Measurements from ENCODE around the gene ILDR1. TPM values are rescaled to one million over a fixed set of nuclear protein-coding genes. Genes with fewer than 3 reads are reported as not detected.

The ILDR1 gene
- total and polyA plus RNA-seq, 10 of the 15 experiments (the other 5 are each of a cell fraction or from before 2014, with no cell fraction given) = 1.3 to 12.0 (median 7.0) TPM

DNA sequence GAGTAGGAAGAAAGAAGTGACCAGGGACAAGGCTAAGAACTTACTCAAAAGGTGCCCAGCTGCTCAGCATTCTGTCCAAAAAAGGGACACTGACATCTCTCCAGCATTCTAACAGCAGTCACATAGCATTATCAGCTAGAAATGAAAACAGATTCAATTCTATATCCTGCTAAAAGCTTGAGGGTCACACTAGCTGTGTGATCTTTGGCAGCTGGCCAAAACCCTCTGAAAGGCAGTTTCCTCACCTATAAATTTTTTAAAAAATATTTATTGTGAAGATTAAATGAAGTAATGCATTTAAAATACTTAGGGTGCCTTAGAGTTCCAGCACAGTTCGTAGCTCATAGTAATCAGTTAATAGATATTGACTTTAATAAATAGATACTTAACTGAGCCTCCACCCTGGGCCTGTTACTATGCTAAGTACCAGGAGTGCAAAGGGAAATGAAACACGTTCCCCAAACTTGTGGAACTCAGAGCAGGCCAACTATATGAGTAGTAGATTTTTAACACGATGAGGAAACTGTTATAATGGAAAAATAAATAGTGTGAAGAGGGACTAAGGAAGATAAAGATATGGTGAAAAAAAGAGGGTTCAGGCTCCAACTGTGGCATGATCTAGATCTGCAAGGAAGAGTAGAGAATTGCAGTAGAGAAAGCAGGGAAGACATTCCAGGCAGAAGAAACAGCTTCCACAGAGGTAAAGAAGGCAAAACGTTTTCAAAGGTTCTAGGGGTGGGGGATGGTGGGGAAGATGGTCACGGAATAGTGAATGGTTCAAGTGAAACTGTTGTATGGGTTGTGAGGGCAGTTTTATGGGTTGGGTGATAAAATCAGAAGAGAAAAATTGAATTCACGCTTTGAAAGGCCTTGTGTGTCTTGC, 44.5 kb upstream of the ILDR1 start:
- Histone ChIP-seq H3K27me3 (replicated peaks in 1 of 2; ENCODE audit: control insufficient read depth in 2 of 2, insufficient read depth in 2 of 2, low read length in 1 of 2) (no peaks in the 10 kb centered on the region), H3K4me2 (ENCODE audit: control insufficient read depth, insufficient read depth) (peak overlapping the region; percentile 80), H4K20me1 (ENCODE audit: control insufficient read depth, insufficient read depth) (no peaks in the 10 kb centered on the region; the same call in 1 of the 2 replicates), H3K4me1 (ENCODE audit: control insufficient read depth, insufficient read depth, low read length) (peaks cover 57% of the 10 kb centered on the region), H3K27ac (ENCODE audit: control insufficient read depth, insufficient read depth) (peak overlapping the region; percentile 66), H2AFZ (ENCODE audit: control insufficient read depth, low read depth, low read length) (no peak overlapping the region), H3K9me3 (replicated peaks; ENCODE audit: control insufficient read depth, insufficient read depth, low read length) (no peaks in the 10 kb centered on the region; the same call in 2 of the 3 replicates), H3K79me2 (ENCODE audit: control insufficient read depth, insufficient read depth, low read length) (peaks cover 93% of the 10 kb centered on the region), H3K9ac (ENCODE audit: control insufficient read depth, insufficient read depth, low read length) (peak overlapping the region; percentile 9; the same call in 1 of the 2 replicates), H3K4me3 (peak overlapping the region; percentile 52), H3K36me3 (ENCODE audit: control insufficient read depth in 2 of 2, insufficient read depth in 2 of 2, low read length in 1 of 2) (peaks cover 0 to 3% of the 10 kb centered on the region in 2 experiments; a peak in 1 of 4 replicates)
- intact Hi-C loops (cut with micrococcal nuclease; ENCODE audit: unreplicated experiment) = no loop called here
- RAD21 ChIA-PET (ENCODE audit: unreplicated experiment) = interaction anchor here (0.9 to 7.1 kb wide), 19 partner anchors 9 to 255 kb away, joined by 3 to 138 read pairs (median 12); partner anchors contain the start of genes CD86 and ILDR1
- FAIRE-seq (no peak), ATAC-seq (peak; percentile 35), DNase-seq (ENCODE audit: low read depth, low spot score) (no peak)
- TF ChIP-seq, protein P1, sequence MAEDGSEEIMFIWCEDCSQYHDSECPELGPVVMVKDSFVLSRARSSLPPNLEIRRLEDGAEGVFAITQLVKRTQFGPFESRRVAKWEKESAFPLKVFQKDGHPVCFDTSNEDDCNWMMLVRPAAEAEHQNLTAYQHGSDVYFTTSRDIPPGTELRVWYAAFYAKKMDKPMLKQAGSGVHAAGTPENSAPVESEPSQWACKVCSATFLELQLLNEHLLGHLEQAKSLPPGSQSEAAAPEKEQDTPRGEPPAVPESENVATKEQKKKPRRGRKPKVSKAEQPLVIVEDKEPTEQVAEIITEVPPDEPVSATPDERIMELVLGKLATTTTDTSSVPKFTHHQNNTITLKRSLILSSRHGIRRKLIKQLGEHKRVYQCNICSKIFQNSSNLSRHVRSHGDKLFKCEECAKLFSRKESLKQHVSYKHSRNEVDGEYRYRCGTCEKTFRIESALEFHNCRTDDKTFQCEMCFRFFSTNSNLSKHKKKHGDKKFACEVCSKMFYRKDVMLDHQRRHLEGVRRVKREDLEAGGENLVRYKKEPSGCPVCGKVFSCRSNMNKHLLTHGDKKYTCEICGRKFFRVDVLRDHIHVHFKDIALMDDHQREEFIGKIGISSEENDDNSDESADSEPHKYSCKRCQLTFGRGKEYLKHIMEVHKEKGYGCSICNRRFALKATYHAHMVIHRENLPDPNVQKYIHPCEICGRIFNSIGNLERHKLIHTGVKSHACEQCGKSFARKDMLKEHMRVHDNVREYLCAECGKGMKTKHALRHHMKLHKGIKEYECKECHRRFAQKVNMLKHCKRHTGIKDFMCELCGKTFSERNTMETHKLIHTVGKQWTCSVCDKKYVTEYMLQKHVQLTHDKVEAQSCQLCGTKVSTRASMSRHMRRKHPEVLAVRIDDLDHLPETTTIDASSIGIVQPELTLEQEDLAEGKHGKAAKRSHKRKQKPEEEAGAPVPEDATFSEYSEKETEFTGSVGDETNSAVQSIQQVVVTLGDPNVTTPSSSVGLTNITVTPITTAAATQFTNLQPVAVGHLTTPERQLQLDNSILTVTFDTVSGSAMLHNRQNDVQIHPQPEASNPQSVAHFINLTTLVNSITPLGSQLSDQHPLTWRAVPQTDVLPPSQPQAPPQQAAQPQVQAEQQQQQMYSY (CRISPR knock-in tag; IDR thresholded peaks at IDR 0.05) = 0 out of 2 replicates have a peak, but pooled peaks have one; percentile 12
- TF ChIP-seq EP300 (IDR thresholded peaks at IDR 0.05; ENCODE audit: borderline replicate concordance in 1 of 2, control insufficient read depth in 1 of 2, low read depth in 2 of 2, low read length in 2 of 2) = 0 out of 4 replicates have a peak, but pooled peaks of 1 of the 2 experiments have one; percentile 1
- no peak; the same call in 1 of the 2 replicates for TF ChIP-seq IKZF1 (conservative IDR thresholded peaks at IDR 0.05)
- TF ChIP-seq BACH1 (IDR thresholded peaks at IDR 0.05; ENCODE audit: borderline replicate concordance) = no peak
- TF ChIP-seq, protein P2, sequence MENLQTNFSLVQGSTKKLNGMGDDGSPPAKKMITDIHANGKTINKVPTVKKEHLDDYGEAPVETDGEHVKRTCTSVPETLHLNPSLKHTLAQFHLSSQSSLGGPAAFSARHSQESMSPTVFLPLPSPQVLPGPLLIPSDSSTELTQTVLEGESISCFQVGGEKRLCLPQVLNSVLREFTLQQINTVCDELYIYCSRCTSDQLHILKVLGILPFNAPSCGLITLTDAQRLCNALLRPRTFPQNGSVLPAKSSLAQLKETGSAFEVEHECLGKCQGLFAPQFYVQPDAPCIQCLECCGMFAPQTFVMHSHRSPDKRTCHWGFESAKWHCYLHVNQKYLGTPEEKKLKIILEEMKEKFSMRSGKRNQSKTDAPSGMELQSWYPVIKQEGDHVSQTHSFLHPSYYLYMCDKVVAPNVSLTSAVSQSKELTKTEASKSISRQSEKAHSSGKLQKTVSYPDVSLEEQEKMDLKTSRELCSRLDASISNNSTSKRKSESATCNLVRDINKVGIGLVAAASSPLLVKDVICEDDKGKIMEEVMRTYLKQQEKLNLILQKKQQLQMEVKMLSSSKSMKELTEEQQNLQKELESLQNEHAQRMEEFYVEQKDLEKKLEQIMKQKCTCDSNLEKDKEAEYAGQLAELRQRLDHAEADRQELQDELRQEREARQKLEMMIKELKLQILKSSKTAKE (IDR thresholded peaks at IDR 0.05; ENCODE audit: low read depth, poor library complexity, severe bottlenecking) = peak; percentile 50
- TF ChIP-seq PAX5 (IDR thresholded peaks at IDR 0.05; ENCODE audit: borderline replicate concordance, low read depth, low read length) = 0 out of 2 replicates have a peak, but pooled peaks have one; percentile 19
- peak; percentile 90 for TF ChIP-seq SMAD1 (IDR thresholded peaks at IDR 0.05; ENCODE audit: low read depth, partially characterized antibody)
- 0 out of 2 replicates have a peak, but pooled peaks have one; percentile 42 for TF ChIP-seq RCOR1 (conservative IDR thresholded peaks at IDR 0.05; ENCODE audit: low read depth, low read length)
- peak; percentile 50 to 55; a peak in 2 of 4 replicates for TF ChIP-seq IKZF2 (IDR thresholded peaks at IDR 0.05)
- no TSS peak for BruUV-seq (replicated peaks)
- POLR2A ChIA-PET = interaction anchor here (0.7 to 9.5 kb wide), 11 partner anchors 11 to 318 kb away, joined by 3 to 144 read pairs (median 11); partner anchors contain the start of gene CD86
- CTCF ChIA-PET = interaction anchor here (0.8 to 6.3 kb wide), 17 partner anchors 9 to 232 kb away, joined by 3 to 49 read pairs (median 4); partner anchors contain the start of gene ILDR1
- WGBS (ENCODE audit: insufficient coverage, insufficient replicate concordance, low lambda C conversion rate, missing lambda C conversion rate) = 29% methylated on average over 6 of the region's 6 CpGs
- SMC1A ChIA-PET (ENCODE audit: uncharacterized antibody, unreplicated experiment) = interaction anchor here (0.6 to 22.2 kb wide), 21 partner anchors 13 to 1183 kb away, joined by 3 to 394 read pairs (median 19); partner anchors contain the start of genes CD86 and ILDR1
- in situ Hi-C loops (cut with MboI) = no loop called here
